Measurements from ENCODE around the gene DYSF.

DYSF gene

DNA sequence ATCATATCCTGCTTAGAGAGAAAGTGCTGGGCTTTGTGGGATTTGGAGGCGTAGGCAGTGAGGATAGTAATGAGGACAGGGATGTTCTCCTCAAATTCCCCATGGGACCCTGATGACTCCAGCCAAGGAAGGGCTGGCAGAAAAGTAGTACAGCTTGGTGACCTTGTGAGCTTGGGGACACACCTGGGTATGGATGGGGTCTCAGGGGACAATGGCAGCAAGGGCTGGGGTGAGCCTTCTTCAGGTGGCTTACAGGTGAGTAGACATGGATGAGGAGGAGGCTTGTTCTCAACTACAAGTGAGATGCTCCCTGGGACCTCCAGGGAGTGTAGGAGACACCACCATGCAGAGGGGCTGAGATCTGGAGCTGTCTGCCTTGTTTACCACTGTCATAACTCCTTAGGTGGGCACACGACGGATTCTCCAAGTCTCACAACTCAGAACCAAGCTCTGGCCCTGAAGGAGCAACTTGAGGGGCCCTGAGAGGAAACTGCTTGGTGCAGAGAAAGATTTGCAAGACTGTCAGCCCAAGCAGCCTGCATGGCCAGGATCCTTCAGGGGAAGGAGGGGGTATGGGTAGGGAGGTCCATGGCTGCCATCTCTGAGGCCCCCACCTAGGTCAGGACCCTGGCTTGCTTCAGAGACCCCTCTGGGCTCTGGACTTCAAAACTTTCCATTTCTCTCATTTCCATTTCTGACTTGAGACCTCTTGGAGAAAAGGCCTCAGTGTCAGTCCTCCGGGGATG is 262.8 kb downstream of the DYSF start:
- no peak for DNase-seq

DNA sequence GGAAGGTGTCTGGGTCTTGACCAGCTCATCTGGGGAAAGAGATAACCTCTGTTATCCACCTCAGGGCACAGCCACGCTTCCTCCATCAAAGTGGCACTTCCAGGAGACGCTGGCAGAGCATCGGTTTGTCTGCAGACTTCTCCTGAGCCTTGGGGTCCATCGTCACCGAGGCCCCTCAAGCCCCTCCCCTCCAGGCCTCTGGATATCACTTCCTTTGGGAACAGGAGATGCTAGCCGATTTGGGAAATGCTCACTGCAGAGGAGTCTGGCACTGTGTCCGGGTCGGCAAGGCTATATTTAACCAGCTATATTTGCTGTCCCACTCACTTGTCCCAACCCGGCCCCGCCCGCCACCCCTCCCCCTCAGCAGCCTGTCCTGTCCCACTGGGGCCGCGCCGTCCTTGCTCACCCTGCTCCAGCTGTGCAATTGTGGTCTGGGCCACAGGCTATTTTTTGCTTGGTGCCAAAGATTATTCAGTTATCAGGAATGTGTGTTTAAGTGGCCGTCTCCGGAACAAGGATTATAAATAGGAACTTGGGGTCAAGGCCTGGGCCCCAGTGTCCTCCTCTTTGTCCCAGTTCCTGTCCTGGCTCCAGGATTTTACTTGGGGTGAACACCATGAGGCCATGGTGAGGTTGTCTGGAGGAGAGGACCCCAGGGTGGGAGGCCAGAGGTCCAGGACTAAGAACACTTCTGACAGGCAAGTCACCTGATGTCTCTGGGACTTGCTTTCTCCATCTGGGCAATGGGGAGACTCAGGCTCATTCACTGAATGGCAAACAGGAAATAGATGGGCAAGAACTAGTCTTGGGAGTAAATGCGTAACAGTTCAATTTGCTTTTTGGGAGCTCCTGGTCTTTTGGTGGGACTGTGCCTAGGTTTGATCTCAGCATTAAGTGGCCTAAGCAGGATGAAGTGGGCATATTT is 263.6 kb downstream of the DYSF start:
- no peak for DNase-seq

DNA sequence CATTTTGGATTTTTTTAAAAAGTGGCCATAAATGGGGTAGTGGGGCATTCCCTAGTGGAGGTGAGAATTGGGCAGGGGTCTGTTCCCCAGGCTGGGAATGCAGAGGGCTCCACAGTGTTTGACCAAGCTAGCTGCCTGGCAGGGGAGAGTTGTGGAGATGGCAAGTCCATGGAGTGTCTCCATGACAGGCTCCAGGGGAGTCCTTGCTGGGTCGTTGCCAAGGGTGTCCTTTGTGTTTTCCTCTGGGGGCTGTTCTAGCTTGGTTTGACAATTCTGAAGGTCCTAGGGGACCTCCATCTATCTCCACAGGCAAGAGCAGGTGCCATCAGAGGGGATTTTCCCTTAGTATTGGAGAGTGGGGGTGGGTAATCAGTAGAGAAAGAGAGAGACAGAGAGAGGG is 265.3 kb downstream of the DYSF start:
- no peak for DNase-seq

DNA sequence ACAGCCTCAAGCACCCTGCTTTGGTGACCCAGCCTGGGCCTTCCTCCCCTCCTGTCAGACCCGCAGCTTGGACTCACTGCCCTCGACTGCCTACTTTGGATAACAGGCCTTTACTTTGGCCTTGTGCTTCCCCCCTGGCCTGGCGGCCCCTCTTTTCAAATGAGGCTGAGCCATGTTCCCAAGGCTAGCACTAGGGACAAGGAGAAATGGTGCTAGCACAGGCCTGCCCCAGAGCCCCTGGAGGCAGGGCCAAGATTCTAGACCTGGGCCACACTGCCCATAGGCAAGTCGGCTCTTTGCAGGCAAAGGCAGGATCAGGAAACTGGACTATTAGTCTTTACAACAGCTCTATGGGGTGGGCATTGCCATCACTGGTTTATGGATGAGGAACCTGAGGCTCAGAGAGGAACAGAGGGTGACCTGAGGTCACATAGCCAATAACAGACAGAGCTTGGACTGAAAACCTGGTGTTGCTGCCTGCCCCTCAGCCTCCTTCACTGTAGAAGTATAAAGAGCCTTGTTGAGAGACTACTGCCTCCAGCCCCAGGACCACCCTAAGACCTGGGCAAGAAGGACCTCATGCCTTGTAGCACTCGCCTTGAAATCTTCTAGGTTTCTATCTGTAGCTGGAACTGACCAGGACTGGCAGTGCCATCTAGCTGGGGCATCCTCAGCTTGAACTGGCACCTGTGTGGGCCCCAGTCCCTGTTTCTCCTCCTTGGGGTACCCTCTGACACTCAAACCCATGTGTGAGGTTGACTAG is 266.3 kb downstream of the DYSF start:
- no peak for DNase-seq

DNA sequence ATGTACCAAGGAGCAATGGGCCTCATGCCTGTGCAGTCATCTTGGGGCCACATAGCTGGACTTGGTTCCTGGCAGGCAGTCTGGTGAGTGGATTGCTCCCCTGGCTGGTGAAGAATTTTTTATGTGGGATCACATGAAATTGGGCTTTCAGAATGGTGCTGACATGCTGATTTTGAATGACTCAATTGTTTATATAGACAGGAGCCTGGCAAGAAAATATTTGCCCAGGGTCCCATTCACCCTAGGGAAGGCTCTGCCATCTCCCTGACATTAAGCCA is 266.9 kb downstream of the DYSF start:
- no peak for DNase-seq

DNA sequence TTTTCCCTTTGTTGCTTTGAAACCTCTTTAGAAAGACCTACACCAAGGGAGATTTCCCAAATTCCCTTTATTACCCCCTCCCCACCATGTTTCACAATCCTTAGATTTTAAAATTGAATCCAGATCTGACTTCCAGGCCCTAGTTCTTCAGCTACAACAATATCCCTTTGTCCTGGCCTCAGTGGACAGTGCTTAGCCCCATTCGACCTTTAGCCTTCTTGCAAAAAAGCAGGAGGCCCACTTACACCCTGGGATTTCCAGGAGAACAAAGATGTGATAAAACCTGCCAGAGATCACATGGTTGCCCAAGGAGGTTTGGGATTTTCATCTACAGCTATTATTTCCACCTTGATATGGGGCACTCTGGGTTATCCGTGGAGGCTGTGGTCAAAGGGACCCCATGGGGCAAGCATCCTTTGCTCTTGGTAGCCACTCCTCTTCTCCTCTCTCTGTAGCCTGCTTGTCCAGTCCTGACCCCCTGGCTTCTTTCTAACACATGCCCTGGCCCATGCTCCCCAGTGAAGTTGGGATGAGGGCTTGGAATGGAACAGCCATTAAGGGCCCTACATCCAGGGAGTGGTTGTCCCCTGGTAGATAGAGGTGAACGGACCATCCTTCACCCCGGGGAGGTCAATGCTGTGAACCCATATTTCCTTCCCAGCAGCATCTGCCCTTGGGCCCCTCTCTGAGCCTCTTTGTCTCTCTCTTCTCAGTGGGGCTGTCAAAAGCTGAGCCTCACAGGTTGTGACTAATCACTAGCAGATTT is 267.4 kb downstream of the DYSF start:
- no peak for DNase-seq

DNA sequence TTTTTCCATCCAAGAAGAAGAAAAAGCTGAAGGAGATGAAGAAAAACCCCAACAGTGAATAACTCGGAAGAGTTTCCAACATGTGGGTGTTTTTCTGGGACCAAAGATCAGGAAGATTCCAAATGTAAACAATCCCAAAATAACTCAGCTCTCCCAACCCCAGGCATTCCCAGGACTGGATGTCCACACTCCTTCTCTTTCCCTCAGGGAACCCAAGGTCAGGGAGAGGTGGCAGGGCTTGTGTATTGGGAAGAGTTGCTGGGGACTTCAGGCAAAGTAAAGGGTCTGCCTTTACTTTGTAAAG is 268.0 kb downstream of the DYSF start:
- no peak for DNase-seq

DNA sequence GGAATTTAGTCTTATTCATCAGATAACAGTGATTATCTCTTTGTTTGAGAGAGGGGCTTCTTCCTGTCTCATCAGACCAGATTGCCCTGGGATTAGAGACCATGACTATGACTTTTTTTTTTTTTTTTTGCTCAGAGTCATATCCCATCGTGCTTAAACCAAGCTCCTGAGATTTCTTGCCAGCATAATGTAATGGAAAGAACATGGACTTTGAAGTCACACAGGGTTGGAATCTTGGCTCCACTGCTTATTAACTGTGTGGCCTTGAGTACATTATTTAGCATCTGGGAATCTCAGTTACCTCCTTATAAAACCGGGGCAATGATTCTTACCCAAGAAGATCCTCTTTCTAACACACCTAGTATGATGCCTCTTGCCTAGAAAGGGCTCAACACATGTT is 268.3 kb downstream of the DYSF start:
- DNase-seq, result no peak

DNA sequence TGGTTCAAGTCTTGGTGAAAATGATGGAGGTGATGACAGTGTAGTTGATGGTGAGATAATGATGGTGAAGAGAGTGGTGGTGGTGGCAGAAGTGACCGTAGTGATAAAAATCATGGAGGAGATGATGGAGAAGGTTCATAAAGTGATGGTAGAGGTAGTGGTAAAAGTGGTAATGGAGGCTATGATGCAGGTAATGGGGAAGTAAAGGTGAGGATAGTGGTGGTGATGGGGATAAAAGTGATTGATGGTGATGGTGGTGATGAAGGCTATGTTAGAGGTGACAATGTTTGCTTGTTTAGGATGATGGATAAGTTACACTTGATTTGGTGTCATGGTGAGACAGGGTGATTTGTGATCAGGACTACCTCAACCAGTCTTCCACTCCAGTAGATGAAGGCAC is 268.9 kb downstream of the DYSF start:
- DNase-seq, result no peak

DNA sequence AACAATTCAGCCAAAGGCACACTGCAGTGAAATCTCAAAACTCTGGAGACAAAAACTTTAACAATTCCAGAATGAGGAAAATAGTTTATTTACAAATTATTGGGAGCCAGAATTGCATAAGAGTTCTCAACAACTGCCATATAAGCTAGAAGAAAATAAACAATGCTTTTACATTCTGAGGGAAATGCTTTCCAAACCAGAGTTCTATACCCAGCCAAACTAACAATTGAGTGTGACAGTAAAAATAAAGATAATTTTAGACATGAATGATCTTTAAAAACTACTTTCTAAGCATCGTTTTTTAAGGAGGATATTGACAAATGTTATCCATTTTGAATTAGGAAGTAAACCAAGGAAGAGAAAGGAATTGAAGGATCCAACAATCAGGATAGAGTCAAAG is 271.4 kb downstream of the DYSF start:
- DNase-seq, result no peak

DNA sequence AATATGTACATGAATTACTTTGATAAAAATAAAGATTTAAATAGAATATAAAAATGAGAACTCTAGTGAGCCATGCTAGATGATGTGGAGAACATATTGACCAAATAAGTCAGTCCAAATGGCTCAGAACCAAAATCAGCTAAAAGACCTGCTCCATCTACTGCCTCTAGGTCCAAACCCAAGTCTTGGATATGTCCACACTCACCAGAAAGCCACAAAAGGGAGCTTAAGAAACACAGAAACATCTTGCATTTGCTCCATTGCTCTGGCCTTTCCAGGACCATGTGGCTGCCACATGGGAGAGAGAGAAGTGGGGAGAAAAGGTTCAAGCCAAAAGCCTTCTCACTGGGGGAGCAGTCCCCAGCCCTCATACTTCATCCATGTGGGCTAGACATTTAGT is 272.5 kb downstream of the DYSF start:
- no peak for DNase-seq

DNA sequence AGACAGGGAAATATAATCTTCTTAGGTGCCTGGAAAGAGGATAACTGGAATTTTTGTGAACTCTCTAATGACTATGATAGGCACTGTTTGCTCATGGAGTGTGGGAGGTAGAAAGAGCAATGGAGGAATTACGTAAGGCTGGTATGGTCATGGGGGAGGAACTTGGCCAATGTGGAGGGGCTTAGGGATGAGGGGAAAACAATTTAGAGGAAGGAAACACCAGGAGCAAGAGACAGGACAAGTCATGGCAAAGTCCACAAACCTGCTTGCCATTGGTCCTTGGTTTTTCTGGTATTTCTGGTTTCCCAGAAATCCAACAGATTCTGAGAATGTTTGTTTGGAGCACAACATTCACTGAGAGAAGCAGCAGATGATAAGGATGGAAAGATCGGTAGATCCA is 274.2 kb downstream of the DYSF start:
- DNase-seq, result no peak

DNA sequence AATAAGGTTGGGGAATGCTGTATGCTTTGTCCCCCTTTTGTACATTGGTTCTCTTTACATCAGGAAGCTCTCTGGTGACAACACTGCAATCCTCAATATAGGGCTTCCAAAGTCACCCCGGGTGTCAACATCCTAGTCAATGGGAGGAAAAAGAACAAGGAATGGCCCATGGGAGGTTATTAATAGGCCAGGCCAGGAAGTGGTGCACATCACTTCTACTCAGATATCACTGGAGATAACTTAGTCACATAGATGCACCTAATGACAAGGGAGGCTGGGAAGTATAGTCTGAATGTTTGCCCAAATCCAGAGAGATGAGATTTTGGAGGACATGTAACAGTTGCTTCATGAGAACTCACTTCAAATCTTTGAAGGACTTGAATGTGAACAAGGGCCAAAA is 274.7 kb downstream of the DYSF start:
- DNase-seq, result no peak

DNA sequence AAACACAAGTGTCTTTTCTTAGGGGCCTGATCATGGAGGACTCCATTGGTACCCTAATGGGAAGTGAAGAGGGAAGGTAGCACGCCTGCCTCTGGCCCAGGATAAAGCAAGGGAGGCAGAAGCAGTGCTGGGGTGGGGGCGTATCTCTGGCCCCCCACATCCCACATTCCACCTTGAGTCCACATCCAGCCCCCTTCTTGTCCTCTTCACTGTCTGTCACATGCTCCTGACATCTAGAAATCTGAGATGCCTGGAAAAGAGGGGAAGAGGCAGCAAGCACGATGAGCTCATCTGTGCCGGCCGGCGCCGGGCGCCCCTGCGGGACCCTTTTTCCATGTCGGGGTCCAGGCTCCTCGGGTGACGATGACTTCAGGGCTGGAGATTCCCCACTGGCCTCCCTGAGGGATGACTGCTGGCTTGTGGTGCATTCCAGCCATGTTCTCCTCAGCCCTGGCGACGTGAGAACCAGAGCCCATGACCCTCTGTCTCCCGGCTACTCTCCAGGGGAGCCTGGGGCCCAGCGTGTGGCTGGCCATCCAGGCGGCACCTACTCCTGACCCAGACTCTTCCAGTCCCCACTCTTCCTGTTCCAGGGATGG is 277.5 kb downstream of the DYSF start:
- no peak for DNase-seq

DNA sequence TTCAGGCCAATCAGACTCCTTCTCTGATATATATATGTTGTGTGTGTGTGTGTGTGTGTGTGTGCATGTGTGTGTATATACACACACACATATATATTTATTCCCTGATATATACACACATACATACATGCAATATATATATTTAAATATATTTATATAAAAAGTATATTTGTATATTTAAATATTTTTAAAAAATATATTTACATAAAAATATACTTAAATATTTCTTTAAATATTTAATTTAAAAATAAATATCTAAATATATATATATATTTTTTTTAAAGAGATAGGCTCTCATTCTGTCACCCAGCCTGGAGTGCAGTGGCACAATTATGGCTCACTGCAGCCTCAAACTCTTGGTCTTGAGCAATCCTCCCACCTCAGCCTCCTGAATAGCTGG is 281.3 kb downstream of the DYSF start:
- no peak for DNase-seq

DNA sequence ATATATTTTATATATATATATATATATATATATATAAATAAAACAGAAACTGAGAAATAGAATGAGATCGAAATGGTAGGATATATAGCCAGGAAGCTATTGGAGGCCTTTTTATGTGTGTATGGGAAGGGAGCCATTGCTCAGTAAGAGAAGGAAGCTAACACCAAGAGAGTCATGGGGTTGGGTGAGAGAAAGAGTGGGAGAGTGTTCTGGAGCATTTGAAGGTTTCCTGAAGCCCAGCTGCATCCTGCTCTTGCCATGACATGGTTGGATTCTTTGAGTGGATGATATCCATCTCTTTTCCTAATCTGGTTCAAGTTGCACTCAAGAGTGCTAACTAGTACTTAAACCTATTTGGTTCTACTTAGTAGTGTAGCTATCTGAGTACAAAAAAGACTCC is 282.3 kb downstream of the DYSF start:
- DNase-seq, result no peak

Data from stimulated activated CD8-positive, alpha-beta memory T cell treated with anti-CD3 and anti-CD28 coated beads, Interleukin-4, amount 100 ng/mL, for 48 hours (primary cell).